Tibial nerve (tissue), 4 donors: ENCODE data around the gene CDH22.

Experiments used
- EP300 ChIP-seq, 2 donors: sonication (generic); formaldehyde crosslinking; IDR thresholded peaks; one replicate each; pipeline ENCODE4 v1.6.1; 2017; ENCODE audit warnings: antibody characterized with exemption in 2 of 2, mild to moderate bottlenecking in 1 of 2
- POLR2A ChIP-seq, 2 donors: fragments of 450-650 bp; IDR thresholded peaks; one replicate each; pipeline ENCODE4 v1.6.1; 2017; ENCODE audit warnings: antibody characterized with exemption in 2 of 2, mild to moderate bottlenecking in 2 of 2, moderate library complexity in 2 of 2
- TF ChIP-seq, protein P1 (sequence below), 5 experiments: fragments of 200-600 bp in 3 of 5; fragments of 450-650 bp in 2 of 5; sonication (generic) in 3 of 5; IDR thresholded peaks; one replicate each; pipeline ENCODE4 v1.5.1; 2016 to 2019; ENCODE audit warnings: antibody characterized with exemption in 5 of 5, mild to moderate bottlenecking in 3 of 5, moderate library complexity in 2 of 5

DNA sequence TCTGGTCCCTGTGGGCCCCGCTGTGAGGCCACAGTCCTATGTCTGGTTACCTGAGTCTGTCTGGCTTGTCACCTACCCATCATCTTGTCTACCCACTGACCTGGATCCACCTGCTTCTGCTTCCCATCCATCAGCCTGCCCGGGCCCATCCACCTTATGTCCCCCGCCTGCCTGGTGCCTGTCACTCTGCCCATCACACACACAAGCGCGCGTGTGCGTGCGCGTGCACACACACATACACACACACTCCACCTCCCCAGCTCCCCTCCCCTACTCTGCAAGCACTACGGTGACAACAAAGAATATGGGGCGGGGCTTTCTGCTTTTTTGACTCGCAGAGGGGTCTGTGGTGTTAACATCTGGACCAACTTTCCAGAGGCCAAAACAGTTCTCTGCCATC, 8.0 kb downstream of the CDH22 start:
- TF ChIP-seq POLR2A (IDR thresholded peaks at IDR 0.05) (no peak), EP300 (IDR thresholded peaks at IDR 0.05) (no peak)
- TF ChIP-seq, protein P1, sequence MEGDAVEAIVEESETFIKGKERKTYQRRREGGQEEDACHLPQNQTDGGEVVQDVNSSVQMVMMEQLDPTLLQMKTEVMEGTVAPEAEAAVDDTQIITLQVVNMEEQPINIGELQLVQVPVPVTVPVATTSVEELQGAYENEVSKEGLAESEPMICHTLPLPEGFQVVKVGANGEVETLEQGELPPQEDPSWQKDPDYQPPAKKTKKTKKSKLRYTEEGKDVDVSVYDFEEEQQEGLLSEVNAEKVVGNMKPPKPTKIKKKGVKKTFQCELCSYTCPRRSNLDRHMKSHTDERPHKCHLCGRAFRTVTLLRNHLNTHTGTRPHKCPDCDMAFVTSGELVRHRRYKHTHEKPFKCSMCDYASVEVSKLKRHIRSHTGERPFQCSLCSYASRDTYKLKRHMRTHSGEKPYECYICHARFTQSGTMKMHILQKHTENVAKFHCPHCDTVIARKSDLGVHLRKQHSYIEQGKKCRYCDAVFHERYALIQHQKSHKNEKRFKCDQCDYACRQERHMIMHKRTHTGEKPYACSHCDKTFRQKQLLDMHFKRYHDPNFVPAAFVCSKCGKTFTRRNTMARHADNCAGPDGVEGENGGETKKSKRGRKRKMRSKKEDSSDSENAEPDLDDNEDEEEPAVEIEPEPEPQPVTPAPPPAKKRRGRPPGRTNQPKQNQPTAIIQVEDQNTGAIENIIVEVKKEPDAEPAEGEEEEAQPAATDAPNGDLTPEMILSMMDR (IDR thresholded peaks at IDR 0.05): no peak
